Skeletal muscle tissue (tissue), 4 donors: ENCODE data around the gene EPHB2. TPM values are rescaled to one million over a fixed set of nuclear protein-coding genes. Genes with fewer than 3 reads are reported as not detected.

Experiments
- H3K27ac ChIP-seq: one replicate; pipeline ENCODE4 v1.7.0; 2013; ENCODE audit warnings: mild to moderate bottlenecking, low read depth, low read length, inconsistent platforms
- H3K27me3 ChIP-seq, 3 donors: one replicate each; pipeline ENCODE4 v1.7.0; 2013; ENCODE audit warnings: low read length in 3 of 3; ENCODE audit not compliant: control insufficient read depth in 3 of 3, insufficient read depth in 3 of 3
- H3K36me3 ChIP-seq, 3 donors: one replicate each; pipeline ENCODE4 v1.7.0; 2013; ENCODE audit warnings: low read length in 3 of 3; ENCODE audit not compliant: control insufficient read depth in 3 of 3, insufficient read depth in 3 of 3
- H3K4me1 ChIP-seq, 3 donors: one replicate each; pipeline ENCODE4 v1.7.0; 2013; ENCODE audit warnings: low read length in 3 of 3, mild to moderate bottlenecking in 3 of 3; ENCODE audit not compliant: control insufficient read depth in 3 of 3, insufficient read depth in 3 of 3
- H3K4me3 ChIP-seq, 3 donors: one replicate each; pipeline ENCODE4 v1.7.0; 2013; ENCODE audit warnings: low read length in 3 of 3
- H3K9ac ChIP-seq, 3 donors: one replicate each; pipeline ENCODE4 v1.7.0; 2013; ENCODE audit warnings: low read length in 3 of 3, mild to moderate bottlenecking in 3 of 3, moderate library complexity in 2 of 3, low read depth in 1 of 3
- H3K9me3 ChIP-seq, 3 donors: one replicate each; pipeline ENCODE4 v1.7.0; 2013; ENCODE audit warnings: low read length in 3 of 3; ENCODE audit not compliant: control insufficient read depth in 3 of 3
- total RNA-seq: library from RNA; depleted of rRNA; stranded (reverse); fragments of >200 nt; gene quantifications from one replicate; pipeline ENCODE4 v1.2.3, GENCODE V29; 2014
- donor health status: Osteomylitis.

The EPHB2 gene
- total RNA-seq, 1 donor from 2014 or later, result 13.0 TPM

- Histone ChIP-seq H3K9ac (no peak overlapping the region), H3K36me3 (no peaks in the 10 kb centered on the region), H3K4me1 (no peaks in the 10 kb centered on the region), H3K9me3 (no peaks in the 10 kb centered on the region), H3K27me3 (peaks cover 21 to 33% (median 23%) of the 10 kb centered on the region in 3 donors), H3K4me3 (no peak overlapping the region), H3K27ac (no peak overlapping the region)
Measured at GRCh38 chr1:22688466-22688865, 22.2 kb upstream of the EPHB2 start.

GRCh38 chr1:22689505-22689904 lies 21.1 kb upstream of the EPHB2 start:
- no peak overlapping the region for H3K4me3 ChIP-seq
- no peaks in the 10 kb centered on the region for H3K9me3 ChIP-seq
- peaks cover 17 to 26% (median 25%) of the 10 kb centered on the region in 3 donors for H3K27me3 ChIP-seq
- no peaks in the 10 kb centered on the region for H3K36me3 ChIP-seq
- no peak overlapping the region for H3K9ac ChIP-seq
- H3K27ac ChIP-seq, result no peak overlapping the region
- no peaks in the 10 kb centered on the region for H3K4me1 ChIP-seq

DNA sequence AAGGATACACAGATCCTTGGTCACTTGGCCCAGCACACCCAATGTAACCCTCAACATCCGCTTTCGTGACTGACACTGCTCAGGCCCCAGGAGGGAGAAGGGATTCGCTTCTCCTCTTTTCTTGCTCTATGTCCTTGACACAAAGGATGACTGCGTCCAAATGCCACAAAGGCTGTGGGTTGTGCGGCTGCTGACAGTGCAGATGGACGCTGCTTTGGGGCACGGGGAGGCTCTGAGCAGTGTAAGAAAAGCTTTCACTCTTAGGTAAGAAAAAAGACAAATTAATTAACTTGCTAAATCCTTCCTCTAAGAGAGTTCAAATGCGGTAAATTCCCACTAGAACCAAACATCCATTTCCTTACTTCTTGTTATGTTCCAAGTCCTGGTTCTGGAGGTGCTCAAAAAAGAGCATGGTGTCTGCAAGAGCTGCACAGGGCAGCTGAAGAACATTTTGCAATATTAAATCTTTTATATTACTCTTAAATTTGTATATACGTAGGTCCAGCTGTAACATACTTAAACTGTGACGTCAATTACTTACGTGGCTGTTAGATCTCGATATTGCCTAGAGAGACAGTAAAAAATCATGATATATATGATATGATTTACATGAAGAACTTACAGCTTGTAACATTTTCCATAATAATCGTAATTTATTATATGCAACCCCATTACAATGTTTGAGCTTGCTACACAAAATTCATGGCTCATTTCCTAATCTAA lies 19.4 kb upstream of the EPHB2 start:
- Histone ChIP-seq H3K9me3 (no peaks in the 10 kb centered on the region), H3K9ac (no peak overlapping the region), H3K4me3 (no peak overlapping the region), H3K27me3 (peaks cover 12 to 16% (median 14%) of the 10 kb centered on the region in 3 donors), H3K36me3 (no peaks in the 10 kb centered on the region), H3K4me1 (no peaks in the 10 kb centered on the region), H3K27ac (no peak overlapping the region)

DNA sequence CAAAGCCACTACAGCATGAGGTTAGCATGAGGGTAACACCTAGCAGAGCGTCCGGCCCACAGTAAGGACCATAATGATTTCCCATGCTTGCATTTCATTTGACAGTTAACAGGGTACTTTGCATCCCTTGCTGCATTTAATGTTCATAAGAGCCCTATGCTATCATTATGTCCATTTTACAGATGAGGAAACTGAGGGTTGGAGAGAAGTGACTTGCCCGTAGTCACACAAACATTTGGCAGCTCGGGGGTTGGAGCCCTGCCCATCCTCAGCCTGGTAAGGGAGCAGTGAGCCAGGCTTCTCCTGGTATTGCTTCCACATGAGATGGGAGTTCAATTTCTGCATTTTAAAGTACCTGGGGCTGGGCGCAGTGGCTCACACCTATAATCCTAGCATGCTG lies 16.5 kb upstream of the EPHB2 start:
- H3K27me3 ChIP-seq, result peaks cover 4 to 10% (median 9%) of the 10 kb centered on the region in 3 donors
- no peaks in the 10 kb centered on the region for H3K9me3 ChIP-seq
- no peak overlapping the region for H3K9ac ChIP-seq
- no peaks in the 10 kb centered on the region for H3K4me1 ChIP-seq
- no peak overlapping the region for H3K4me3 ChIP-seq
- H3K36me3 ChIP-seq, result no peaks in the 10 kb centered on the region
- no peak overlapping the region for H3K27ac ChIP-seq

DNA sequence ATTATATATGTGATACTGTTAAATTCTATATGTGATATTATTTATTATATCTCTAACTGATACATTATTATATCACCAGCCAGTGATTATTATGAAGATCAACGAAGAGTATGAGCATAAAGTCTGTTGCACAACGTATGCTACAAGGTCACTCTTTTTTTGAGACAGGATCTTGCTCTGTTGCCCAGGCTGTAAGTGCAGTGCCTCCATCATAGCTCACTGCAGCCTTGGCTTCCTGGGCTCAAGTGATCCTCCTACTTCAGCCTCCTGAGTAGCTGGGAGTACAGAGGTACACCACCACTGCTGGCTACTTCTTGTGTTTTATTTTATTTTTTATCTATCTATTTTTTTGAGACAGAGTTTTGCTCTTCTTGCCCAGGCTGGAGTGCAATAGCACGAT lies 14.0 kb upstream of the EPHB2 start:
- no peak overlapping the region for H3K9ac ChIP-seq
- no peaks in the 10 kb centered on the region for H3K4me1 ChIP-seq
- no peaks in the 10 kb centered on the region for H3K36me3 ChIP-seq

DNA sequence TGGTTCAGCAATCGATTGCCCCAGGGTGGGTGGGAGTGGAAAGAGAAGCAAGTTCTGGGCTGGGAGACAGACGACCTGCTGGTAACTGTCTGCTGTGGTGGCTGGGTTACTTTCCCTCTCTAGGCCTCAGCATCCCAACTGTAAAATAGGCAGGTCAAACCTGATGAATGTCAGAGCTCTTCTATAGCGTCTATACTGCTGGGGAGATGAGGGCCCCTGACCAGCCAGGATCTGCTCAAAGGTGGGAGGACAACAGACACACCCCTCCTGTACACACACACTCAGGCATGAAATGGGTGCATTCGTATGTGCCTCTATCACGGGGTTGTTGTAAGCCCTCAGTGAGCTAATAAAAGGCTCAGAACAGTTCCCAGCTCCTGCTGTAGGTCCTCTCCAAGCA lies 12.7 kb upstream of the EPHB2 start:
- peaks cover 4 to 9% (median 6%) of the 10 kb centered on the region in 3 donors for H3K27me3 ChIP-seq
- no peak overlapping the region for H3K4me3 ChIP-seq
- H3K9me3 ChIP-seq, result no peaks in the 10 kb centered on the region
- H3K27ac ChIP-seq, result no peak overlapping the region
- H3K9ac ChIP-seq, result no peak overlapping the region
- H3K4me1 ChIP-seq, result no peaks in the 10 kb centered on the region
- H3K36me3 ChIP-seq, result no peaks in the 10 kb centered on the region

More for the DNA sequence above, 14.0 kb upstream of the EPHB2 start:
- Histone ChIP-seq H3K4me3 (no peak overlapping the region), H3K9me3 (no peaks in the 10 kb centered on the region), H3K27ac (no peak overlapping the region), H3K27me3 (peaks cover 4 to 9% (median 6%) of the 10 kb centered on the region in 3 donors)

- H3K27me3 ChIP-seq, result peaks cover 2 to 4% (median 3%) of the 10 kb centered on the region in 3 donors
- no peak overlapping the region for H3K4me3 ChIP-seq
- no peaks in the 10 kb centered on the region for H3K4me1 ChIP-seq
- H3K9ac ChIP-seq, result no peak overlapping the region
- H3K36me3 ChIP-seq, result no peaks in the 10 kb centered on the region
- no peaks in the 10 kb centered on the region for H3K9me3 ChIP-seq
- H3K27ac ChIP-seq, result no peak overlapping the region
Measured at GRCh38 chr1:22699681-22700520, 10.7 kb upstream of the EPHB2 start.

DNA sequence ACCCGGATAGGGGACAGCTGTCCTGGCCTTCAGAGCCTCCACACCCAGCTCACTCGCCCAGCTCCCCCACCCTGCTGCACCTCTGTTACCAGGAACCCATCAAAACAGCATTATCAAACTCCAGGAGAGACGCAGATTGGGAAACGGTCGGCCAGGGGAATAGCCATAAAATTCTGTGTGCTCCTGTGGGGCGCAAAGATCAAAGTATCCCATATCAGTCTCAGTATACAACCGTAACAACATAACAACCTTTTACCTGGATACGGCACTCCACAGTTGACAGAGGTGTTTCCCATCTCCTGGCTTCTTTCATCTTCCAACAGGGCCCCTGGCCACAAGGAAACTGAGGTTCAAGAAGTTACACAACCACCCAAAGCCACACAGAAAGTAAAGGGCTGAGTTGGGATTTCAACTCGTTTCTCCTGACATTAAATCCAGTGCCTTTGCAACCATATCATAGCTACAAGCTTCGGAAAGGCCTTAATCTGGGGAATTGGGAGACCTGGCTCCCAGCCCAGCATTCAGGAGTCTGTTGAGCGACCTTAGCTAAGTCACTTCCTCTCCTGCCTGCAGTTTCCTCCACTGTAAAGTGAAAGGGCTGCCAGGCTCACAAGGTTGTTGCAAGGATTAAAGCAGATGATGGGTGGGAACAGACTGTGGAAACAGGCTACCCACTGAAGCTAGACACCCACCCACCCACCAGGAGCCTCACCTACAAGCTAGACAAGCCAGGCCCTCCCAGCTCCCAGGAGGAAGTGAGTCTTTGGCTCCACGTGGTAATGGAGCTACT lies 8.1 kb upstream of the EPHB2 start:
- Histone ChIP-seq H3K27ac (no peak overlapping the region), H3K4me3 (no peak overlapping the region), H3K9me3 (no peaks in the 10 kb centered on the region), H3K36me3 (no peaks in the 10 kb centered on the region), H3K4me1 (no peaks in the 10 kb centered on the region), H3K27me3 (no peaks in the 10 kb centered on the region), H3K9ac (no peak overlapping the region)

DNA sequence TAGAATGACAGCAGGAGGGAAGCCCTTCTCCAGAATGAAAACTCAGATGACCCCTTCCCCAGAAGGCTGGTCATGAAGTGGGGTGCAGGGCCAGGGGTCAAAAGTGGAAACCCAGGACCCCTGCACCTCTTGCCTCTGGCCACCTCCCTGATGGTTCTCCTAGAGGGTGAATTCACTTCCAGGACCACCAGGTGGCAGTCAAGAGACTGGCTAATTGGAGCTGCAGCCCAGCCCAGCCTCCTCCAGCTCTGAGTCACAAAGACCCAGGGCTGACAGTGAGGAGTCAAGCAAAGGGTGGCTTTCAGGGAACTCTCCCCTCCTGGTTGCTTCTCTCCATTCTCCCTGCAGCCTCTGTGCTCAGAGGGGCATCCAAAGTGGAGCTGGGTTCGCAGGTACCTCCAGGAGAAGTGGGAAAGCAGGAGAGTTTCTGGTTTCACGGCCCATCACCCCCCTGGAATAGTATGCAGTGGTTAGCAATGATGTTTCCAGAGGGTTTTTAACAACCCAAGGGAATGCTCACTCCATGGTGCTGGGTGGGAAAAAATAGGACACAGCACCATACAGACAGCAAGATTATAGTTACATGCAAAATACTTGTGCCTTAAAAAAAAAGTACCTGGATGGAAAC lies 6.1 kb upstream of the EPHB2 start:
- Histone ChIP-seq H3K27ac (no peak overlapping the region), H3K9me3 (no peaks in the 10 kb centered on the region), H3K27me3 (peaks cover 2 to 8% (median 7%) of the 10 kb centered on the region in 3 donors), H3K36me3 (no peaks in the 10 kb centered on the region), H3K9ac (no peak overlapping the region), H3K4me3 (no peak overlapping the region), H3K4me1 (no peaks in the 10 kb centered on the region)
